Bronchial smooth muscle cell (primary cell): ENCODE measurements around the gene LCE3E. TPM values are rescaled to one million over a fixed set of nuclear protein-coding genes. Genes with fewer than 3 reads are reported as not detected.

Experiments
- total RNA-seq: library from RNA; depleted of rRNA; stranded (reverse); fragments of >200 nt; gene quantifications from 2 replicates; pipeline ENCODE4 v1.2.1, GENCODE V29; 2014

LCE3E gene, protein sequence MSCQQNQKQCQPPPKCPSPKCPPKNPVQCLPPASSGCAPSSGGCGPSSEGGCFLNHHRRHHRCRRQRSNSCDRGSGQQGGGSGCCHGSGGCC
- total RNA-seq = not detected in 2 replicates

DNA sequence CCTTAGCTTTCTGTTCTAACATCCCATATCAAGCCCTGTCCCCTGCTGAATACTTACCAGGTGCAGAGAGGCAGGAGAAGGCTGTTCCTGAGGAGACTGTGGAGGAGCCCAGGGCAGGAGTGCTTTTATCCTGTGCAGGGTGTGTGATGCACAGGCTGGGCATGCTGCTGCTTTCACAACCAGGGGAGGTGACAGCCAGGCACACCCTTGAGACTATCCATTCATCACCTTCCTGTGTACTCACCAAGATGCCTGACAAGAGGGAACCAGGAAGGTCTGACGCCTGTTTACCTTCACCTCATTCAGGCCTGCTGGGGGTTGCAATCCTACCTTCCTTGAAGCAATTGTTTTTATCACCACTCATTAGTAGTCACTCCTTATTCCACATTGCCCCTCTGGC is at the start of gene LCE3E:
Gene LCE3E (minus strand): TSS at position 100 of the 400 bp plus-strand sequence. CDS start 572 bp downstream, outside the sequence.

DNA sequence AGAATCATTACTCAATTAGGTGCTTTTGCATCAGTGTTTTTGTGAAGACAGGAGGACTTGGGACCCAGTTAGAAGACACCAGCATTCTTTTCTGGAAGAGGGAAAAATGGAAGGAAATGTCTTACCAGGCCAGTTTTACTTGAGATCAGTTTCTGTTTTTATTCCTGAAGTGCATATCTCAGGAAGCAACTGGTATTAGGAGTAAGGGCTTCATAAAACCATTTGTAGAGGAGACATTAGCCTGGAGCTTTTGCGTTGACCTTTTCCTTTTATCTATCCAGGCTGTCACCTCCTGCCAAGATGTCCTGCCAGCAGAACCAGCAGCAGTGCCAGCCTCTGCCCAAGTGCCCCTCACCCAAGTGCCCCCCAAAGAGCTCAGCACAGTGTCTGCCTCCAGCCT is 46.9 kb upstream of the LCE3E start, which contains the start of gene LCE3B:
Gene LCE3B (plus strand): TSS at position 301 of the 400 bp plus-strand sequence. CDS start 0 bp downstream, at position 301.

DNA sequence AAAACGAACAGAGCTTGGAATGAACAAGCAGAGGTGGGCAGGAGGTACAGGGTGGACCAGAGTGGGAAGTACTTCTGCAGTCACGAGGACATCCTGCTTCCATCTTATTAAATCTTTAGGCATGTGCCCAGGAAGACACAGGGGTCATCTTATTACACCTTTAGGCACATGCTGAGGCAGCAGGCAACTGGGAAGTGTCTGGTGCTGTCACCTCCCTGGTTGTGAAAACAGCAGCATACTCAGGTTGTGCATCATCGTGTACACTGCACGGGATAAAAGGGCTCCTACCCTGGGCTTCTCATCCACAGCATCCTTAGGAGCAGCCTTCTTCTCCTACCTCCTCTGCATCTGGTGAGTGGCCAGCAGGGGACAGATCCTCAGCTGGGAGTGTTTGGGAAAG is 33.4 kb upstream of the LCE3E start, which contains the start of gene LCE3C:
Gene LCE3C (plus strand): TSS at position 301 of the 400 bp plus-strand sequence. CDS start 498 bp downstream, outside the sequence.

DNA sequence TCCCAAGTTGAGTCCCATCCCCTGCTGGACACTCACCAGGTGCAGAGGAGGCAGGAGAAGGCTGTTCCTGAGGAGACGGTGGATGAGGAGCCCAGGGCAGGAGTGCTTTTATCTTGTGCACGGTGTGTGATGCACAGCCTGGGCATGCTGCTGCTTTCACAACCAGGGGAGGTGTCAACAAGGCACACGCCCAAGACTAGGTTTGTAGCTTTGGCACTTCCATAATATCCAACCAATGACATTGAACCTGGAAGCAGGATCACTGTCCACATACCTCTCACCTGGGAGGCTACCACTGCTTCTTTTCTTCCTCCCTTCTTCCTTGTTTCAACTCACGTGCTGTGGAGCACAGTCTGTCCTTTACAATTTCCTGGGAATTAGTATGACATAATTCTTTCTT is 13.9 kb upstream of the LCE3E start, which contains the start of gene LCE3D:
Gene LCE3D (minus strand): TSS at position 84 of the 400 bp plus-strand sequence. CDS start 580 bp downstream, outside the sequence.

Other genes with a start within 250 kb of the LCE3E start
- under 0.01 TPM in 1 of 2 replicates, not detected in the other for gene FLG, start 241.5 kb downstream of the LCE3E start, total RNA-seq
- gene FLG2, start 206.8 kb downstream of the LCE3E start, total RNA-seq = under 0.01 TPM in 2 replicates
- under 0.01 and 0.09 TPM in 2 replicates for gene CRNN, start 152.5 kb downstream of the LCE3E start, total RNA-seq
- gene LCE5A, start 56.0 kb downstream of the LCE3E start, total RNA-seq = not detected in 2 replicates
- gene CRCT1, start 52.3 kb downstream of the LCE3E start, total RNA-seq = not detected in 2 replicates
- not detected in 2 replicates for gene LCE3D, start 13.7 kb upstream of the LCE3E start, total RNA-seq
- not detected in 2 replicates for gene LCE3C, start 33.5 kb upstream of the LCE3E start, total RNA-seq
- not detected in 2 replicates for gene LCE3B, start 47.0 kb upstream of the LCE3E start, total RNA-seq
- not detected in 2 replicates for gene LCE3A, start 56.3 kb upstream of the LCE3E start, total RNA-seq
- not detected in 2 replicates for gene LCE2D, start 96.6 kb upstream of the LCE3E start, total RNA-seq
- not detected in 2 replicates for gene LCE2C, start 108.5 kb upstream of the LCE3E start, total RNA-seq
- gene LCE2B, start 119.3 kb upstream of the LCE3E start, total RNA-seq = not detected in 2 replicates
- not detected in 2 replicates for gene LCE2A, start 131.6 kb upstream of the LCE3E start, total RNA-seq
- not detected in 2 replicates for gene LCE4A, start 141.4 kb upstream of the LCE3E start, total RNA-seq
- gene KPRP, start 191.2 kb upstream of the LCE3E start, total RNA-seq = not detected in 2 replicates
- not detected in 2 replicates for gene LCE1F, start 208.4 kb upstream of the LCE3E start, total RNA-seq
- not detected in 2 replicates for gene LCE1E, start 219.5 kb upstream of the LCE3E start, total RNA-seq
- gene LCE1D, start 229.9 kb upstream of the LCE3E start, total RNA-seq = not detected in 2 replicates
- not detected in 2 replicates for gene LCE1C, start 239.9 kb upstream of the LCE3E start, total RNA-seq
- not detected in 2 replicates for gene LCE1B, start 245.2 kb upstream of the LCE3E start, total RNA-seq